Common myeloid progenitor, CD34-positive (primary cell): ENCODE results near the gene ATP5PO.
"Not testable (repeated sequence)": the region's sequence is repeated elsewhere in the genome, so short reads cannot be mapped to it uniquely, and the experiment has no call there.

Experiments
- CTCF ChIA-PET: fragments of 350-600 bp; sonication (Branson Sonifier 250); formaldehyde crosslinking; loops from one replicate; lab custom pipeline; 2021; ENCODE audit warnings: antibody characterized with exemption; lab: Charles Lee
- POLR2A ChIA-PET: fragments of 350-600 bp; sonication (Branson Sonifier 250); formaldehyde crosslinking; loops from one replicate; lab custom pipeline; 2021; ENCODE audit warnings: antibody characterized with exemption; lab: Charles Lee
- DNase-seq, 3 donors: peaks; one replicate each; pipeline versions ENCODE4 v3.0.0 to v3.0.0-alpha.2; 2013
- H3K27ac ChIP-seq, 2 experiments: 1 replicate in 1 of 2; 2 replicates in 1 of 2; pipeline ENCODE4 v1.7.0; 2013; ENCODE audit warnings: inconsistent platforms in 2 of 2, low read length in 2 of 2, mild to moderate bottlenecking in 2 of 2, low read depth in 1 of 2, moderate library complexity in 1 of 2; ENCODE audit not compliant: severe bottlenecking in 2 of 2, insufficient read depth in 1 of 2, poor library complexity in 1 of 2
- H3K27me3 ChIP-seq, 5 experiments: replicated peaks in 2 of 5; 1 replicate in 3 of 5; 2 replicates in 2 of 5; pipeline versions ENCODE4 v1.6.1 to v1.7.0; 2013; ENCODE audit warnings: low read length in 4 of 5, mild to moderate bottlenecking in 2 of 5, moderate library complexity in 2 of 5, inconsistent platforms in 1 of 5; ENCODE audit not compliant: insufficient read depth in 5 of 5, control insufficient read depth in 4 of 5
- H3K36me3 ChIP-seq, 4 experiments: 1 replicate in 2 of 4; 2 replicates in 2 of 4; pipeline versions ENCODE4 v1.6.1 to v1.7.0; 2013; ENCODE audit warnings: low read length in 3 of 4, control low read depth in 1 of 4, mild to moderate bottlenecking in 1 of 4; ENCODE audit not compliant: control insufficient read depth in 4 of 4, insufficient read depth in 4 of 4
- H3K4me1 ChIP-seq, 4 experiments: 1 replicate in 3 of 4; 2 replicates in 1 of 4; pipeline versions ENCODE4 v1.6.1 to v1.7.1; 2013; ENCODE audit warnings: low read length in 3 of 4, mild to moderate bottlenecking in 3 of 4, control low read depth in 1 of 4, inconsistent platforms in 1 of 4, moderate library complexity in 1 of 4; ENCODE audit not compliant: control insufficient read depth in 4 of 4, insufficient read depth in 4 of 4; ENCODE audit errors: control extremely low read depth in 1 of 4
- H3K4me3 ChIP-seq, 7 experiments: 1 replicate in 4 of 7; 2 replicates in 3 of 7; pipeline versions ENCODE4 v1.5.1 to v1.7.0; 2013; ENCODE audit warnings: mild to moderate bottlenecking in 7 of 7, low read length in 6 of 7, moderate library complexity in 6 of 7, inconsistent platforms in 2 of 7, low read depth in 2 of 7, control low read depth in 1 of 7; ENCODE audit not compliant: insufficient read depth in 4 of 7, control insufficient read depth in 1 of 7; ENCODE audit errors: extremely low read depth in 1 of 7
- H3K9me3 ChIP-seq, 5 experiments: 1 replicate in 4 of 5; 2 replicates in 1 of 5; pipeline versions ENCODE4 v1.6.1 to v1.7.1; 2013; ENCODE audit warnings: low read length in 4 of 5, mild to moderate bottlenecking in 2 of 5, inconsistent platforms in 1 of 5, low read depth in 1 of 5, moderate library complexity in 1 of 5; ENCODE audit not compliant: control insufficient read depth in 4 of 5, insufficient read depth in 2 of 5; ENCODE audit errors: control extremely low read depth in 1 of 5
- WGBS: methylation state at CpG from one replicate; pipeline ENCODE4 v1.1.5; 2013; ENCODE audit not compliant: insufficient coverage; 5-methylcytosine and 5-hydroxymethylcytosine counted together

Gene ATP5PO

DNA sequence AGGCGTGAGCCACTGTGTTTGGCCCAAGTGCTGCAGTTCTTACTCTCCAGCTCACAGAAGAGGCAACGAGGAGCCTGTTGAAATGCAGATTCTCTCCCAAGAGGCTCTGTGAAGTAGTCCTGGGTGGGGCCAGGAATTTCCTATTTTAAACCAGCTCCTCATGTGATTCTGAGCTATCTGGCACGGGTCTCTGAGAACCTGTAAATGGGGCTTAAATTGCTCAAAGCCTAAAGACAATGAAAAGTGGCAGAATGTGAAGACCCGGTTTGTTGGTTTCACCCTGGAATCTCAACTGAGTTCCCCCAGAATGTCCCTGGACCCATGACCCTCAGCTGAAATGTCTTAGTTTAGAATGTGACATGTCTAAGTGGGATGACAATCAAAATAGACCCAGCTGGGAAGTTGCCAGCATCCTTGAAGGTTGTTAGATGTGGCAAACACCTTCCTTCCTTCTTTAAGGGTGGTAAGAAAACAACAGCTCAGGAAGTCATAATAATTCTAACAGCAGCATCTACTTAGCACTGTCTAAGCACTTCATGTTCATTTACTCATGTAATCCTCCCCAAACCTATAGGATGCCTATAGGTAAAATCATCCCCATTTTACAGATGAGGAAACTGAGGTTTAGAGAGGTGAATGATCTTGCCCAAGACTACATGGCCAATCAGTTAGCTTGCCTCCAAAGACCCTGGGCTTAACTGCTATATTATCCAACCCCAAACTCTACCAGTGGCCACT lies 20.9 kb upstream of the ATP5PO start:
- ChIA-PET POLR2A (no interaction called here), CTCF (interaction anchor here (0.9 to 2.8 kb wide), 4 partner anchors 11 to 13 kb away, joined by 3 to 7 read pairs (median 3); no protein-coding TSS in a partner anchor)
- Histone ChIP-seq H3K27me3 (no peaks in the 10 kb centered on the region), H3K4me1 (peaks cover 5 to 40% (median 31%) of the 10 kb centered on the region in 4 experiments), H3K9me3 (no peaks in the 10 kb centered on the region), H3K4me3 (peak overlapping the region in 1 of 7 experiments; percentile 2), H3K36me3 (no peaks in the 10 kb centered on the region), H3K27ac (no peak overlapping the region)
- 73% methylated on average over 4 of the region's 4 CpGs for WGBS
- peak in 2 of 3 donors; percentile 69 to 70 for DNase-seq

DNA sequence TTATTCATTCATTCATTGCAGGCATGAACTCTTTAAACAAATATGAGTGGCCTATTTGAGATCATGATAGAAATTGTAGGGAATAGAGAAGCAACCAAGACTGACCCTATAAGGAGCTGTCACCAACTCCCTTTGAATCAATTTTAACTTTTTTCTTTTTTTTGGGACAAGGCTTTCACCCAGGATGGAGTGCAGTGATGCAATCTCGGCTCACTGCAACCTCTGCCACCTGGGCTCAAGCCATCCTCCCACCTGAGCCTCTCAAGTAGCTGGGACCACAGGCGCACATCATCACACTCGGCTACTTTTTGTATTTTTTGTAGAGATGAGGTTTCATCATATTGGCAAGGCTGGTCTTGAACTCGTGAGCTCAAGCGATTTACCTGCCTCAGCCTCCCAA lies 17.1 kb upstream of the ATP5PO start:
- Histone ChIP-seq H3K4me1 (peaks cover 5 to 32% (median 26%) of the 10 kb centered on the region in 4 experiments), H3K27ac (peak overlapping the region in 1 of 2 experiments; percentile 77), H3K9me3 (no peaks in the 10 kb centered on the region), H3K27me3 (no peaks in the 10 kb centered on the region), H3K4me3 (peak overlapping the region in 1 of 7 experiments; percentile 78), H3K36me3 (no peaks in the 10 kb centered on the region)
- ChIA-PET POLR2A (interaction anchor here (0.8 kb wide), 1 partner anchor 15 kb away, joined by 7 read pairs; no protein-coding TSS in a partner anchor), CTCF (interaction anchor here (1.0 to 1.7 kb wide), 4 partner anchors 9 to 418 kb away, joined by 3 to 11 read pairs (median 4); no protein-coding TSS in a partner anchor)
- no CpG with 5 or more reads among the region's 5 CpGs for WGBS
- no peak for DNase-seq

DNA sequence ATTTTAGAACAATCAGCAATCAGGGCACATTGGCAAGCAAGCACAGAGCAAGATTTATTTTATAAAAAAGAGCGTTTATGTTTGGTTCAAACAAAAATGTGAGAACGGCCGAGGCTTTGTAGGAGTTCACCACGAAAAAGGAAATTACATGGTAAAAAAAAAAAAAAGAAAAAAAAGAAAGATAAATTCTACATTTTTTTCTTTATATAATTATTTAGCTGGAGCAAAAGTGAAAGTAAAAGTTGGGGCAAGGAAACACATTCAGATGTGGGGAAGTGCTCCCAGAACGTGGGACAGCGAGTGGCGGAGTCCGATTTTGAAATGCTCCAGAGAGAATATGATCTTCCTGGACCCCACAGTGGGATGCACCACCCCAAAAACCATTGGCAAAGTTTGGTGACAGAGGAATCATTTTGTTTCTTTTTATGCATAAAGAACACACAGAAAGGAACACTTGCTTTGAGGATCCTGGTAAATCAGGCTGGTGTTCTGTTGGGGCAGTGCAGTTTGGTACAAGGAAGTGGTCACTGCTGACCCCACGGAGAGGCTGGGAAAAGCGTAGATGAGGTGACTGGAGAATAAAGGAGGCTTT lies 16.3 kb upstream of the ATP5PO start:
- POLR2A ChIA-PET: no interaction called here
- 0% methylated on average over 2 of the region's 10 CpGs for WGBS
- Histone ChIP-seq H3K4me3 (peak overlapping the region in 6 of 7 experiments; percentile 56 to 92 (median 74)), H3K27me3 (no peaks in the 10 kb centered on the region), H3K36me3 (no peaks in the 10 kb centered on the region), H3K4me1 (peaks cover 5 to 23% (median 18%) of the 10 kb centered on the region in 4 experiments), H3K27ac (peak overlapping the region in 1 of 2 experiments; percentile 77), H3K9me3 (no peaks in the 10 kb centered on the region)
- DNase-seq: peak; percentile 51 to 75 (median 74)
- CTCF ChIA-PET: interaction anchor here (0.6 to 1.4 kb wide), 4 partner anchors 9 to 17 kb away, joined by 3 read pairs; no protein-coding TSS in a partner anchor

DNA sequence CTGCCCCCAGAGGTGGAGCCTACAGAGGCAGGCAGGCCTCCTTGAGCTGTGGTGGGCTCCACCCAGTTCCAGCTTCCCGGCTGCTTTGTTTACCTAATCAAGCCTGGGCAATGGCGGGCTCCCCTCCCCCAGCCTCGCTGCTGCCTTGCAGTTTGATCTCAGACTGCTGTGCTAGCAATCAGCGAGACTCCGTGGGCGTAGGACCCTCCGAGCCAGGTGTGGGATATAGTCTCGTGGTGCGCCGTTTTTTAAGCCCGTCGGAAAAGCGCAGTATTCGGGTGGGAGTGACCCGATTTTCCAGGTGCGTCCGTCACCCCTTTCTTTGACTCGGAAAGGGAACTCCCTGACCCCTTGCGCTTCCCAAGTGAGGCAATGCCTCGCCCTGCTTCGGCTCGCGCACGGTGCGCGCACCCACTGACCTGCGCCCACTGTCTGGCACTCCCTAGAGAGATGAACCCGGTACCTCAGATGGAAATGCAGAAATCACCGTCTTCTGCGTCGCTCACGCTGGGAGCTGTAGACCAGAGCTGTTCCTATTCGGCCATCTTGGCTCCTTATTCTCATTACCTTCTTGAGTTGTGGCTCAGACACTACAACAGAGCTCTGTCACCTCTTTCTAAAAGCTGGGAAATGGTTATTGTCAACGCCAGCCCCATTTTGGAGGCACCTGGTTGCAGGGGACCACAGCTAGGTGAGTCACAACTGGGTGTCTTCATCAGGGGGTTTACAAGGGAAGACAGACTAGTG lies 15.6 kb upstream of the ATP5PO start:
- H3K36me3 ChIP-seq, POLR2A ChIA-PET, H3K9me3 ChIP-seq, H3K27me3 ChIP-seq: not testable (repeated sequence)
- CTCF ChIA-PET: interaction anchor here (0.6 to 0.9 kb wide), 2 partner anchors 8 to 17 kb away, joined by 3 read pairs; no protein-coding TSS in a partner anchor
- 100% methylated on average over 1 of the region's 34 CpGs for WGBS
- Histone ChIP-seq H3K4me1 (peaks cover 5 to 17% (median 11%) of the 10 kb centered on the region in 4 experiments), H3K27ac (peak overlapping the region in 1 of 2 experiments; percentile 77), H3K4me3 (peak overlapping the region in 6 of 7 experiments; percentile 56 to 92 (median 74))
- DNase-seq: peak in 1 of 3 donors; percentile 64

DNA sequence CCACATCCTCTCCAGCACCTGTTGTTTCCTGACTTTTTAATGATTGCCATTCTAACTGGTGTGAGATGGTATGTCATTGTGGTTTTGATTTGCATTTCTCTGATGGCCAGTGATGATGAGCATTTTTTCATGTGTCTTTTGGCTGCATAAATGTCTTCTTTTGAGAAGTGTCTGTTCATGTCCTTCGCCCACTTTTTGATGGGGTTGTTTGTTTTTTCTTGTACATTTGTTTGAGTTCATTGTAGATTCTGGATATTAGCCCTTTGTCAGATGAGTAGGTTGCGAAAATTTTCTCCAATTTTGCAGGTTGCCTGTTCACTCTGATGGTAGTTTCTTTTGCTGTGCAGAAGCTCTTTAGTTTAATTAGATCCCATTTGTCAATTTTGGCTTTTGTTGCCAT lies 10.6 kb upstream of the ATP5PO start:
- POLR2A ChIA-PET: not testable (repeated sequence)
- WGBS: no CpG with 5 or more reads among the region's 2 CpGs

DNA sequence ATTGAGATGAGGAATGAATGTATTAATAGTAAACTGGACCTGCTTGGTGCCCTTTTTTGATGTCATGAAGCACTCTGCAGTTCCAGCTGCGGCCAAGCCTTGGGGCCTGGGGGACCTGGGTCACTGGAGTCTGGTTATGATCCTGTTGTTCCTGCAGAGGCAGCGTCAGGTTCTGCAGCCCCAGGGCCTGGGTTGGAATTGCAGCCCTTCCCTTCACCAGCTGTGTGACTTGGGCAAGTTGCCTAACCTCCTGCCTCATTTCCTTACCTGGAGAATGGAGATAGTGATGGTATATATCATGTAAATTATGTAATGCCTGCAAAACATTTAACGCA lies 9.1 kb upstream of the ATP5PO start:
- Histone ChIP-seq H3K36me3 (no peaks in the 10 kb centered on the region), H3K9me3 (no peaks in the 10 kb centered on the region), H3K4me3 (no peak overlapping the region), H3K27me3 (no peaks in the 10 kb centered on the region), H3K27ac (no peak overlapping the region), H3K4me1 (peaks cover 0 to 8% (median 0%) of the 10 kb centered on the region in 4 experiments)
- ChIA-PET POLR2A (no interaction called here), CTCF (interaction anchor here (0.7 to 4.3 kb wide), 41 partner anchors 8 to 449 kb away, joined by 3 to 112 read pairs (median 5); partner anchors contain the start of genes MRPS6 and SLC5A3)
- DNase-seq: peak in 2 of 3 donors; percentile 31 to 44
- WGBS: 65% methylated on average over 3 of the region's 3 CpGs

More for the DNA sequence above, 10.6 kb upstream of the ATP5PO start:
- H3K4me1 ChIP-seq, H3K27ac ChIP-seq, CTCF ChIA-PET, H3K27me3 ChIP-seq, DNase-seq, H3K9me3 ChIP-seq, H3K4me3 ChIP-seq, H3K36me3 ChIP-seq: not testable (repeated sequence)
